Left lung (tissue), 10 donors: ENCODE measurements around the gene MEIKIN. TPM values are rescaled to one million over a fixed set of nuclear protein-coding genes. Genes with fewer than 3 reads are reported as not detected.
"Not testable (repeated sequence)": the region's sequence is repeated elsewhere in the genome, so short reads cannot be mapped to it uniquely, and the experiment has no call there.

ENCODE experiments used
- ATAC-seq: fragments of 200-7000 bp; cut with Tn5 transposase; one replicate; pipeline ENCODE4 v1.9.1; 2020; ENCODE audit warnings: moderate library complexity
- DNase-seq, 4 donors: peaks; one replicate each; pipeline ENCODE4 v3.0.0-alpha.2; 2013 to 2020
- H3K27ac ChIP-seq, 2 donors: fragments of 200-600 bp; sonication (generic) in 1 of 2; one replicate each; pipeline versions ENCODE4 v1.5.0 to v1.8.0; 2020 to 2021
- H3K27me3 ChIP-seq, 2 donors: fragments of 200-600 bp; sonication (generic) in 1 of 2; one replicate each; pipeline versions ENCODE4 v1.5.0 to v1.8.0; 2020 to 2021
- H3K36me3 ChIP-seq, 2 donors: fragments of 200-600 bp; sonication (generic) in 1 of 2; one replicate each; pipeline versions ENCODE4 v1.5.0 to v1.8.0; 2020 to 2021
- H3K4me1 ChIP-seq, 2 donors: fragments of 200-600 bp; one replicate each; pipeline ENCODE4 v1.8.0; 2021
- H3K4me3 ChIP-seq, 2 donors: fragments of 200-600 bp; sonication (generic) in 1 of 2; one replicate each; pipeline versions ENCODE4 v1.5.0 to v1.8.0; 2020 to 2021; ENCODE audit warnings: mild to moderate bottlenecking in 1 of 2
- H3K9me3 ChIP-seq, 2 donors: fragments of 200-600 bp; sonication (generic) in 1 of 2; one replicate each; pipeline versions ENCODE4 v1.5.0 to v1.8.0; 2020 to 2021
- CTCF ChIP-seq, 2 donors: fragments of 200-600 bp; sonication (generic) in 1 of 2; IDR thresholded peaks; one replicate each; pipeline versions ENCODE4 v1.5.0 to v1.8.0; 2021; ENCODE audit warnings: antibody characterized with exemption in 2 of 2
- intact Hi-C, 2 donors: fragments of 100-400 bp; cut with DNase I; formaldehyde crosslinking; loops; one replicate each; pipeline versions ENCODE4 v1.11.2 to v1.14.2; 2022
- polyA plus RNA-seq, 6 donors: library from polyadenylated mRNA; unstranded; fragments of 120-200 nt; gene quantifications; one replicate each; pipeline ENCODE4 v1.2.1, GENCODE V29; 2013; ENCODE audit not compliant: insufficient read length in 6 of 6
- total RNA-seq, 2 donors: library from RNA; stranded (reverse); fragmentation: NEBNext Ultra II Directional; extraction: Animal tissue kit (Norgen Biotek cat#: 25700); gene quantifications; one replicate each; pipeline ENCODE4 v1.2.1, GENCODE V29; 2021
- donor health status: DM: no; HTN: yes; CAD: no.
- donor health status: DM: no; HTN: no; CAD: no.

Gene MEIKIN
- total and polyA plus RNA-seq, 8 donors = 0.17 to 1.5 (median 0.85) TPM; not detected in 5

GRCh38 chr5:131845828-131846227 is 99.6 kb downstream of the MEIKIN start:
- no peaks in the 10 kb centered on the region for H3K27me3 ChIP-seq
- DNase-seq = no peak
- H3K4me3 ChIP-seq = no peak overlapping the region
- ATAC-seq = no peak
- no peaks in the 10 kb centered on the region for H3K36me3 ChIP-seq
- intact Hi-C loops = no loop called here
- no peak for TF ChIP-seq CTCF (IDR thresholded peaks at IDR 0.05)
- peaks cover 0 to 73% of the 10 kb centered on the region in 2 donors for H3K9me3 ChIP-seq
- no peaks in the 10 kb centered on the region for H3K4me1 ChIP-seq
- H3K27ac ChIP-seq = no peak overlapping the region

DNA sequence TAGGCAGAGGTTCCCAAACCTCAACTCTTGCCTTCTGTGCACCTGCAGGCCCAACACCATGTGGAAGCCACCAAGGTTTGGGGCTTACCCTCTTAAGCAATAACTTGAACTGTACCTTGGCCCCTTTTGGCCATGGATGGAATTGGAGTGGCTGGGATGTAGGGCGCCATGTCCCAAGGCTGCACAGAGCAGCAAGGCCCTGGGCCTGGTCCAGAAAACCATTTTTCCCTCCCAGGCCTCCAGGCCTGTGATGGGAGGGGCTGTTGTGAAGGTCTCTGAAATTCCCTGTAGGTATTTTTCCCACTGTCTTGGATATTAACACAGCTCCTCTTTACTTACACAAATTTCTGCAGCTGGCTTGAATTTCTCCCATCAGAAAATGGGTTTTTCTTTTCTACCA is 102.5 kb downstream of the MEIKIN start:
- not testable (repeated sequence) for DNase-seq
- H3K9me3 ChIP-seq = peaks cover 0 to 61% of the 10 kb centered on the region in 2 donors

GRCh38 chr5:131832702-131833101 is 112.8 kb downstream of the MEIKIN start:
- intact Hi-C loops, H3K36me3 ChIP-seq, H3K4me1 ChIP-seq, H3K27ac ChIP-seq, H3K27me3 ChIP-seq, ATAC-seq, H3K4me3 ChIP-seq, H3K9me3 ChIP-seq, DNase-seq: not testable (repeated sequence)

More for the DNA sequence above, 102.5 kb downstream of the MEIKIN start:
- H3K4me1 ChIP-seq, ATAC-seq, H3K4me3 ChIP-seq, H3K36me3 ChIP-seq, intact Hi-C loops, H3K27me3 ChIP-seq, H3K27ac ChIP-seq: not testable (repeated sequence)

GRCh38 chr5:131825404-131826013 is 120.0 kb downstream of the MEIKIN start:
- no peak for DNase-seq
- H3K4me3 ChIP-seq = no peak overlapping the region
- H3K9me3 ChIP-seq = peaks cover 0 to 3% of the 10 kb centered on the region in 2 donors
- intact Hi-C loops = no loop called here
- no peaks in the 10 kb centered on the region for H3K36me3 ChIP-seq
- no peak for TF ChIP-seq CTCF (IDR thresholded peaks at IDR 0.05)
- H3K27ac ChIP-seq = no peak overlapping the region
- no peak for ATAC-seq
- H3K27me3 ChIP-seq = no peaks in the 10 kb centered on the region
- no peaks in the 10 kb centered on the region for H3K4me1 ChIP-seq

DNA sequence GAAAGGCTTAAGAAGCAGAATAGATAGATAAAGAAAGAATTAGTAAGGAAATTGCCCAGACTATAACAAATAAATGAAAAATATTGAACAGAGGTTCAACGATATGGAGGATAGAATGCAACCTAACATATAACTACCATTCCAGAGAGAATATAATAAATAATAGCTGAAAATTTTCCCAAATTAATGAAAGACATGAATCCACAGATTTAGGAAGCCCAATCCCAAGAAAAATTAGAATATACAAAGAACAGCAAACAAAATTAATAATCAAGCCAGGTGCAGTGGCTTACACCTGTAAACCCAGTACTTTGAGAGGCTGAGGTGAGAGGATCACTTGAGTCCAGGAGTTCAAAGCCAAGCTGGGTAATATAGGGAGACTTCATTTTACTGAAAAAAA is 120.8 kb downstream of the MEIKIN start:
- H3K4me1 ChIP-seq = no peaks in the 10 kb centered on the region
- TF ChIP-seq CTCF (IDR thresholded peaks at IDR 0.05) = no peak
- no peaks in the 10 kb centered on the region for H3K27me3 ChIP-seq
- H3K36me3 ChIP-seq = no peaks in the 10 kb centered on the region
- no peak overlapping the region for H3K27ac ChIP-seq
- intact Hi-C loops = no loop called here
- H3K9me3 ChIP-seq = peaks cover 0 to 3% of the 10 kb centered on the region in 2 donors
- ATAC-seq (no peak), DNase-seq (no peak)
- H3K4me3 ChIP-seq = no peak overlapping the region

DNA sequence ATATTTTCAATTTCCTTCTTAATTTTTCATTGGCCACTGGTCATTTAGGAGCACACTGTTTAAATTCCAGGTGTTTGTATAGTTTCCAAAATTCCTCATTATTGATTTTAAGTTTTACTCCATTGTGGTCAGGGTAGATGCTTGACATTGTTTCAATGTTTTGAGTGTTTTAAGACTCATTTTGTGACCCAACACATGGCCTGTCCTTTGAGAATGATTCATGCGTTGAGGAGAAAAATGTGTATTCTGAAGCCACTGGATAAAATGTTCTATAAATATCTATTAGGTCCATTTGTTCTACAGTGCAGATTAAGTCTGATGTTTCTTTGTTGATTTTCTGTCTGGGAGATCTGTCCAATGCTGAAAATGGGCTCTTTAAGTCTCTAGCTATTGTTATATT is 124.2 kb downstream of the MEIKIN start:
- H3K4me1 ChIP-seq = no peaks in the 10 kb centered on the region
- ATAC-seq = no peak
- no peaks in the 10 kb centered on the region for H3K27me3 ChIP-seq
- H3K9me3 ChIP-seq = peaks cover 0 to 3% of the 10 kb centered on the region in 2 donors
- intact Hi-C loops = no loop called here
- no peak for DNase-seq
- no peaks in the 10 kb centered on the region for H3K36me3 ChIP-seq
- no peak for TF ChIP-seq CTCF (IDR thresholded peaks at IDR 0.05)
- no peak overlapping the region for H3K27ac ChIP-seq
- H3K4me3 ChIP-seq = no peak overlapping the region
